Brain microvascular endothelial cell (primary cell): ENCODE data around the gene DENND4A.
A peak's percentile ranks its signal among the peaks of the same experiment; 100 is the strongest.

Source experiments
- DNase-seq: peaks from one replicate; pipeline ENCODE4 v3.0.0-alpha.2; 2020
- H3K27ac ChIP-seq: fragments of 250-450 bp; sonication (Bioruptor Pico); 2 replicates; pipeline ENCODE4 v1.5.1; 2020; ENCODE audit warnings: mild to moderate bottlenecking, moderate library complexity
- H3K27me3 ChIP-seq: fragments of 250-450 bp; sonication (Bioruptor Pico); replicated peaks from 2 replicates; pipeline ENCODE4 v1.5.1; 2020; ENCODE audit warnings: mild to moderate bottlenecking
- H3K36me3 ChIP-seq: fragments of 250-450 bp; sonication (Bioruptor Pico); replicated peaks from 2 replicates; pipeline ENCODE4 v1.5.1; 2020; ENCODE audit warnings: mild to moderate bottlenecking
- H3K4me3 ChIP-seq: 2 replicates; pipeline ENCODE4 v1.5.1; 2011; ENCODE audit warnings: low read depth, mild to moderate bottlenecking, control low read depth, low read length, moderate library complexity
- in situ Hi-C: cut with HindIII; loops from 2 replicates; pipeline ENCODE4 v1.10.0; 2017; ENCODE audit warnings: low sequenced_read_pairs, low pct_ligation_motif_present
- TF ChIP-seq, protein P1 (sequence below): IDR thresholded peaks from 2 replicates; pipeline ENCODE4 v1.5.1; 2011; ENCODE audit warnings: low read depth, mild to moderate bottlenecking, moderate library complexity, low read length, control low read depth, inconsistent platforms; ENCODE audit errors: missing control alignments

The DENND4A gene

DNA sequence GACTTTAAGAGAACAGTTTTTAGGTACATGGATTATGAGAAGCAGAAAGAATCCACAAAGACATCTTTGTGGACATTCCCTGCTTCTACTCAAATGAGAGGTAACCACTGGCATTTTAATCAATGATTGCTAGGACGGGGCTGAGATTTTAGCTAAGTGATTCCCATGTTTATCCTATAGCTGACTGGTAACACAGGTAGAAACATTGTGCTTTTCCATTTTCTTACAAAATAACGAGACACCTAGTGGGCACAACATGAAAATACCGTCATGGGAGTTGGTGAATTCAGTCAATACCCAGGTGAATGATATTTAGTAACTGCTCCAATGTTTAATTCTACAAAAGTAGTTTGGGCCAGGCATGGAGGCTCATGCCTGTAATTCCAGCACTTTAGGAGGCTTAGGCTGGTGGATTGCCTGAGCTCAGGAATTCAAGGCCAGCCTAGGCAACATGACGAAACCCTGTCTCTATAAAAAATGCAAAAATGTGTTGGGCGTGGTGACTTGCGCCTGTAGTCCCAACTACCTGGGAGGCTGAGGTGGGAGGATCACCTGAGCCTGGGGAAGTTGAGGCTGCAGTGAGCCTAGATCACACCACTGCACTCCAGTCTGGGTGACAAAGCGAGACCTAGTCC is 37.2 kb upstream of the DENND4A start:
- no peaks in the 10 kb centered on the region for H3K27me3 ChIP-seq
- no peak overlapping the region for H3K4me3 ChIP-seq
- H3K36me3 ChIP-seq, result no peaks in the 10 kb centered on the region
- DNase-seq, result no peak
- H3K27ac ChIP-seq, result no peak overlapping the region
- in situ Hi-C loops, result no loop called here
- TF ChIP-seq, protein P1, sequence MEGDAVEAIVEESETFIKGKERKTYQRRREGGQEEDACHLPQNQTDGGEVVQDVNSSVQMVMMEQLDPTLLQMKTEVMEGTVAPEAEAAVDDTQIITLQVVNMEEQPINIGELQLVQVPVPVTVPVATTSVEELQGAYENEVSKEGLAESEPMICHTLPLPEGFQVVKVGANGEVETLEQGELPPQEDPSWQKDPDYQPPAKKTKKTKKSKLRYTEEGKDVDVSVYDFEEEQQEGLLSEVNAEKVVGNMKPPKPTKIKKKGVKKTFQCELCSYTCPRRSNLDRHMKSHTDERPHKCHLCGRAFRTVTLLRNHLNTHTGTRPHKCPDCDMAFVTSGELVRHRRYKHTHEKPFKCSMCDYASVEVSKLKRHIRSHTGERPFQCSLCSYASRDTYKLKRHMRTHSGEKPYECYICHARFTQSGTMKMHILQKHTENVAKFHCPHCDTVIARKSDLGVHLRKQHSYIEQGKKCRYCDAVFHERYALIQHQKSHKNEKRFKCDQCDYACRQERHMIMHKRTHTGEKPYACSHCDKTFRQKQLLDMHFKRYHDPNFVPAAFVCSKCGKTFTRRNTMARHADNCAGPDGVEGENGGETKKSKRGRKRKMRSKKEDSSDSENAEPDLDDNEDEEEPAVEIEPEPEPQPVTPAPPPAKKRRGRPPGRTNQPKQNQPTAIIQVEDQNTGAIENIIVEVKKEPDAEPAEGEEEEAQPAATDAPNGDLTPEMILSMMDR, result peak; percentile 51

DNA sequence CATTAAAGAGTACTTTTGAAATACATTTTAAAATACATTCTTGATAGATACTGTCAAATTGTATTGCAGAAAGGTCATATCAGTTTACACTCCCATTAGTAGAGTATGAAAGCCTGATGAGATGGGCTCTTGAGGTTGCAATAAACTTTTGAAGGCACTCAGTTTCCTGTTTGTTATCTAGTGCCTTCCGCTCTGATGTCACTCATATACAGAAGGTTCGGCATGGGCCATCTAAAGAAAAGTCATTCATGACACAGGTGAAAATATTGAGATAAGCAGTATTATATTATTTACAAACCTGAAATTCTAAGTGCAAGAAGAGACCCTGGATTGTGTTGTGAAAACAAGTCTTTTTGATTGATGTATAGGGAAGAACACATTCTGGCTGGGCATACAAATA is 36.5 kb upstream of the DENND4A start:
- in situ Hi-C loops, result no loop called here

DNA sequence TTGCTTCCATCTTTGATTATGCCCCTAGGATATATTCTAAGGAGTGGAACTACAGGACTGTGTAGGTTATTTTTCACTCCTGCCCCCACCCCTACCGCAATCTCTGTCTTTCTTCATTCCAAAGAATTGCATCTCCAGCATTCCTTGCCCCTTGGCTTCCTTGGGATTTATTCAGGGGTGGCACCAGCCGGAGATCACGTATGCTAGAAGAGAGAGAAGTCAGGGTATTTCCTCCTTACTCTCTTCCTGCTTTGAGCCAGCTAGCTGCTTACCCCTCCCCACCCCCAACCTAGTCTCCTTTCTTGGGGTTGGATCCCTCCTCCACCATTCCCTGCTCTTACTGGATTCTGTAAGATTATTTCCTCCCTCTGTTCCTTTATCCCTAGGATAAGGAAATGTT is 35.0 kb upstream of the DENND4A start:
- Histone ChIP-seq H3K27ac (no peak overlapping the region), H3K4me3 (no peak overlapping the region), H3K27me3 (no peaks in the 10 kb centered on the region), H3K36me3 (no peaks in the 10 kb centered on the region)
- in situ Hi-C loops, result no loop called here
- TF ChIP-seq, protein P1, result no peak
- no peak for DNase-seq

More for the DNA sequence above, 36.5 kb upstream of the DENND4A start:
- Histone ChIP-seq H3K27ac (no peak overlapping the region), H3K27me3 (no peaks in the 10 kb centered on the region), H3K36me3 (no peaks in the 10 kb centered on the region), H3K4me3 (no peak overlapping the region)
- DNase-seq, result no peak
- TF ChIP-seq, protein P1, result no peak

DNA sequence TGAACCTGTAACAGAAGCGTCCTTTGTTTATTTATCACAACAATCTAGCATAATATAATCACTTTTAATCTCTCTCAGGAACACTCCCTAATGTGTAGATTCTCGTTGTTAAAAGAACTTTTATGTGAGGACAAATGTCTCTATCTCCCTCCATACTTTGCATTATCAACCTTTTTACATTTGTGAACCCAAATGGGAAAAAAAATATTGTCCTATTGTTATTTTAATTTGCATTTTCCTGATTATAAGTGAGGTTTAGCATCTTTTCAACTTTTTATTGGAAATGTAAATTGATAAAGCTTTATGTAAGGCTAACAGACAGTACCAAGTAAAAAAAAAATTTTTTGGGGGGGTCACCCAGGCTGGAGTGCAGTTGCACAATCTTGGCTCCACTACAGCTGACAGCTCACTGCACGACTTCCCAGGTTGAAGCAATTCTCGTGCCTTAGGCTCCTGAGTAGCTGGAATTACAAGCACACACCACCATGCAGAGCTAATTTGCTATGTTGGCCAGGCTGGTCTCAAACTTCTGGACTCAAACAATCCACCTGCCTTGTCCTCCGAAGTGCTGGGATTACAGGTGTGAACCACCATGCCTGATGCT is 33.0 kb upstream of the DENND4A start:
- no peak for DNase-seq
- no peak overlapping the region for H3K27ac ChIP-seq
- TF ChIP-seq, protein P1, result no peak
- in situ Hi-C loops, result no loop called here
- no peaks in the 10 kb centered on the region for H3K27me3 ChIP-seq
- no peaks in the 10 kb centered on the region for H3K36me3 ChIP-seq
- no peak overlapping the region for H3K4me3 ChIP-seq

DNA sequence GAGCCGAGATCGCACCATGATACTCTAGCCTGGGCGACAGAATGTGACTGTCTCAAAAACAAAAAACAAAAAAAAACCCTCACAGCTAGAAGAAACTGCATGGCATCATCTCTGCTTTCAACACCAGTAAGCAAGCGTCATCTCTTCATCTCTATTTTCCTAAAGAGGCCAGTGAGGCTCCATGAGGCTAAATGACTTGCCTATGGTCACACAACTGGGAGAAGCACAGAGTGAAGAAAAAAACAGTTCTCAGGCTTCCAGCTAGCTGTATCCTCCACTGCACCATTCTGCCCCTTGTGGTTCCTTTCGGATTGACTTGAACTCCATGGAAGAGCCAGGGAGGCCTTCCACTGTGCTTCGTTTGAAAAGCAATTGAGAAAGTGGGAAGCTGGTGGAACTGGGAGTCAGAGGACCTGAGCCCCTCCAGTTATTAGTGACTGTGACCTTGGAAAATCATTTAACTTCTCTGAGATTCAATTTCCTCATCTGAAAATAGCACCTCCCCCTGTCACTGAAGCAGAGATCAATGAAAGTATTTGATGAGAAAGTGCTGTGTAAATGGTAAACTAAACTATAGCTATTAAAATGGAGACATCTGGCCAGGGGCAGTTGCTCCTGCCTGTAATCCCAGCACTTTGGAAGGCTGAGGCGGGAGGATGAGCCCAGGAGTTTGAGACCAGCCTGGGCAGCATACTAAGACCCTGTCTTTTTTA is 32.1 kb upstream of the DENND4A start:
- Histone ChIP-seq H3K4me3 (no peak overlapping the region), H3K27me3 (no peaks in the 10 kb centered on the region), H3K36me3 (no peaks in the 10 kb centered on the region), H3K27ac (no peak overlapping the region)
- in situ Hi-C loops, result no loop called here
- DNase-seq, result peak; percentile 60
- TF ChIP-seq, protein P1, result peak; percentile 90
